Measurements from ENCODE around the gene CHST15. TPM values are rescaled to one million over a fixed set of nuclear protein-coding genes. Genes with fewer than 3 reads are reported as not detected.

CHST15 gene
- total and polyA plus RNA-seq, 2 of the 4 experiments (the other 2 are of a cell fraction): 0.14 to 0.18 TPM

- Histone ChIP-seq H3K9me1 (ENCODE audit: insufficient read depth, low read length) (no peaks in the 10 kb centered on the region), H3K27me3 (ENCODE audit: control insufficient read depth, insufficient read depth, low read length) (no peaks in the 10 kb centered on the region), H2AK9ac (replicated peaks; ENCODE audit: low read depth, low read length, poor library complexity) (no peak overlapping the region), H4K20me1 (ENCODE audit: insufficient read depth, low read length) (no peaks in the 10 kb centered on the region), H3K4me1 (ENCODE audit: control insufficient read depth, insufficient read depth, low read length) (no peaks in the 10 kb centered on the region), H3K4me2 (ENCODE audit: low read depth, low read length) (no peak overlapping the region), H2BK20ac (ENCODE audit: low read depth, low read length) (no peak overlapping the region), H4K5ac (ENCODE audit: low read depth, low read length) (no peak overlapping the region), H2BK120ac (ENCODE audit: low read depth, low read length) (no peak overlapping the region), H3K9me3 (ENCODE audit: control insufficient read depth, insufficient read depth, low read length) (peaks cover 6% of the 10 kb centered on the region; the same call in 1 of the 2 replicates), H3K9ac (ENCODE audit: low read depth, low read length) (no peak overlapping the region), H3K27ac (ENCODE audit: insufficient read depth, low read length) (no peak overlapping the region), H2AFZ (replicated peaks; ENCODE audit: low read length, poor library complexity) (no peak overlapping the region), H3K18ac (ENCODE audit: low read depth, low read length) (no peak overlapping the region), H3K79me1 (ENCODE audit: low read depth in 1 of 2, low read length in 2 of 2) (no peaks in the 10 kb centered on the region), H2BK15ac (ENCODE audit: low read depth, low read length) (no peak overlapping the region), H2BK5ac (ENCODE audit: low read depth, low read length, poor library complexity, severe bottlenecking) (no peak overlapping the region), H3K14ac (replicated peaks; ENCODE audit: low read depth, low read length) (no peak overlapping the region), H3K4ac (ENCODE audit: low read depth, low read length) (no peak overlapping the region), H3K23ac (ENCODE audit: low read depth, low read length) (no peak overlapping the region), H3K36me3 (ENCODE audit: control insufficient read depth, insufficient read depth, low read length) (no peaks in the 10 kb centered on the region), H4K91ac (ENCODE audit: insufficient read depth, low read depth, low read length) (no peak overlapping the region), H2AK5ac (ENCODE audit: low read depth, low read length) (no peak overlapping the region), H4K8ac (ENCODE audit: low read depth in 2 of 2, low read length in 2 of 2) (no peak overlapping the region), H3K56ac (ENCODE audit: extremely low read depth, insufficient read depth, low read length) (no peak overlapping the region), H3K4me3 (ENCODE audit: insufficient read depth, low read depth, low read length) (no peak overlapping the region)
- in situ Hi-C loops (cut with MboI; ENCODE audit: low sequenced_read_pairs) (no loop called here), intact Hi-C loops (cut with micrococcal nuclease) (no loop called here), dilution Hi-C loops (cut with HindIII; ENCODE audit: low sequenced_read_pairs, unreplicated experiment) (no loop called here)
- ChIA-PET CTCF (no interaction called here), POLR2A (ENCODE audit: unreplicated experiment) (no interaction called here)
- BruUV-seq (replicated peaks): no TSS peak
- DNase-seq (no peak), ATAC-seq (ENCODE audit: low read depth) (no peak)
- 68% methylated on average over 4 of the region's 12 CpGs; no CpG with 5 or more reads in 1 of the 2 experiments for WGBS, 2 experiments (ENCODE audit: extremely low coverage in 2 of 2, insufficient read length in 1 of 2)
- no peak for TF ChIP-seq POLR2A (IDR thresholded peaks at IDR 0.05; ENCODE audit: low read depth, low read length)
- TF ChIP-seq NFE2L2 (IDR thresholded peaks at IDR 0.05; ENCODE audit: low read depth, low read length): no peak
- TF ChIP-seq MXI1 (IDR thresholded peaks at IDR 0.05; ENCODE audit: borderline replicate concordance, low read depth, low read length): no peak
- TF ChIP-seq RCOR1 (IDR thresholded peaks at IDR 0.05; ENCODE audit: insufficient replicate concordance, low read length): no peak
Observed at GRCh38 chr10:124043310-124044142, 49.9 kb downstream of the CHST15 start.

All from IMR-90 (cell line).